Common myeloid progenitor, CD34-positive (primary cell): ENCODE measurements around the gene OMA1.
"Not testable (repeated sequence)": the region's sequence is repeated elsewhere in the genome, so short reads cannot be mapped to it uniquely, and the experiment has no call there.

Experiments
- CTCF ChIA-PET: fragments of 350-600 bp; sonication (Branson Sonifier 250); formaldehyde crosslinking; loops from one replicate; lab custom pipeline; 2021; ENCODE audit warnings: antibody characterized with exemption; lab: Charles Lee
- POLR2A ChIA-PET: fragments of 350-600 bp; sonication (Branson Sonifier 250); formaldehyde crosslinking; loops from one replicate; lab custom pipeline; 2021; ENCODE audit warnings: antibody characterized with exemption; lab: Charles Lee
- DNase-seq, 3 donors: peaks; one replicate each; pipeline versions ENCODE4 v3.0.0 to v3.0.0-alpha.2; 2013
- H3K27ac ChIP-seq, 2 experiments: 1 replicate in 1 of 2; 2 replicates in 1 of 2; pipeline ENCODE4 v1.7.0; 2013; ENCODE audit warnings: inconsistent platforms in 2 of 2, low read length in 2 of 2, mild to moderate bottlenecking in 2 of 2, low read depth in 1 of 2, moderate library complexity in 1 of 2; ENCODE audit not compliant: severe bottlenecking in 2 of 2, insufficient read depth in 1 of 2, poor library complexity in 1 of 2
- H3K27me3 ChIP-seq, 5 experiments: replicated peaks in 2 of 5; 1 replicate in 3 of 5; 2 replicates in 2 of 5; pipeline versions ENCODE4 v1.6.1 to v1.7.0; 2013; ENCODE audit warnings: low read length in 4 of 5, mild to moderate bottlenecking in 2 of 5, moderate library complexity in 2 of 5, inconsistent platforms in 1 of 5; ENCODE audit not compliant: insufficient read depth in 5 of 5, control insufficient read depth in 4 of 5
- H3K36me3 ChIP-seq, 4 experiments: 1 replicate in 2 of 4; 2 replicates in 2 of 4; pipeline versions ENCODE4 v1.6.1 to v1.7.0; 2013; ENCODE audit warnings: low read length in 3 of 4, control low read depth in 1 of 4, mild to moderate bottlenecking in 1 of 4; ENCODE audit not compliant: control insufficient read depth in 4 of 4, insufficient read depth in 4 of 4
- H3K4me1 ChIP-seq, 4 experiments: 1 replicate in 3 of 4; 2 replicates in 1 of 4; pipeline versions ENCODE4 v1.6.1 to v1.7.1; 2013; ENCODE audit warnings: low read length in 3 of 4, mild to moderate bottlenecking in 3 of 4, control low read depth in 1 of 4, inconsistent platforms in 1 of 4, moderate library complexity in 1 of 4; ENCODE audit not compliant: control insufficient read depth in 4 of 4, insufficient read depth in 4 of 4; ENCODE audit errors: control extremely low read depth in 1 of 4
- H3K4me3 ChIP-seq, 7 experiments: 1 replicate in 4 of 7; 2 replicates in 3 of 7; pipeline versions ENCODE4 v1.5.1 to v1.7.0; 2013; ENCODE audit warnings: mild to moderate bottlenecking in 7 of 7, low read length in 6 of 7, moderate library complexity in 6 of 7, inconsistent platforms in 2 of 7, low read depth in 2 of 7, control low read depth in 1 of 7; ENCODE audit not compliant: insufficient read depth in 4 of 7, control insufficient read depth in 1 of 7; ENCODE audit errors: extremely low read depth in 1 of 7
- H3K9me3 ChIP-seq, 5 experiments: 1 replicate in 4 of 5; 2 replicates in 1 of 5; pipeline versions ENCODE4 v1.6.1 to v1.7.1; 2013; ENCODE audit warnings: low read length in 4 of 5, mild to moderate bottlenecking in 2 of 5, inconsistent platforms in 1 of 5, low read depth in 1 of 5, moderate library complexity in 1 of 5; ENCODE audit not compliant: control insufficient read depth in 4 of 5, insufficient read depth in 2 of 5; ENCODE audit errors: control extremely low read depth in 1 of 5
- WGBS: methylation state at CpG from one replicate; pipeline ENCODE4 v1.1.5; 2013; ENCODE audit not compliant: insufficient coverage; 5-methylcytosine and 5-hydroxymethylcytosine counted together

OMA1 gene

DNA sequence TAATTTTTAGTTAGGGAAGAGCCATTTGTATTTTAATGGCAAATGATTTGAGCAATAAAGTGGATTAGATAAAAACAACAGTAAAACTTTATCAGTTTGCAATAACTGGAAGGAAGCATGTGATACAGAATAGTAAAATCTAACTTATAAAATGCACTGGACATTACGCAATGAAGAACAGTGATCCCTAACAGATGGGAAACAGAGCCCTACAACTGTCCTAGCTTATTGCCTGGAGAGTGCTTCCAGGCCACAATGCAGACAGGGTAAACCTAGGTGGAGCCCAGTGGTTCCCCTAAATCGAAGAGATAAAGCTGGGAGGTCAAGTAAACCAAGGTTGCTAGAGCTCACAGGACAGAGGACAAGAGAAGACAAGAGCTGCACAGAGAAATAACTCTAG, 7.0 kb downstream of the OMA1 start:
- CTCF ChIA-PET, result interaction anchor here (1.2 kb wide), 1 partner anchor 9 kb away, joined by 3 read pairs; no protein-coding TSS in a partner anchor
- DNase-seq, result no peak
- Histone ChIP-seq H3K36me3 (peaks cover 0 to 5% (median 3%) of the 10 kb centered on the region in 4 experiments), H3K27me3 (no peaks in the 10 kb centered on the region), H3K4me3 (no peak overlapping the region), H3K4me1 (peaks cover 0 to under 1% (median 0%) of the 10 kb centered on the region in 4 experiments), H3K27ac (no peak overlapping the region), H3K9me3 (no peaks in the 10 kb centered on the region)
- POLR2A ChIA-PET, result no interaction called here
- 100% methylated on average over 2 of the region's 2 CpGs for WGBS

DNA sequence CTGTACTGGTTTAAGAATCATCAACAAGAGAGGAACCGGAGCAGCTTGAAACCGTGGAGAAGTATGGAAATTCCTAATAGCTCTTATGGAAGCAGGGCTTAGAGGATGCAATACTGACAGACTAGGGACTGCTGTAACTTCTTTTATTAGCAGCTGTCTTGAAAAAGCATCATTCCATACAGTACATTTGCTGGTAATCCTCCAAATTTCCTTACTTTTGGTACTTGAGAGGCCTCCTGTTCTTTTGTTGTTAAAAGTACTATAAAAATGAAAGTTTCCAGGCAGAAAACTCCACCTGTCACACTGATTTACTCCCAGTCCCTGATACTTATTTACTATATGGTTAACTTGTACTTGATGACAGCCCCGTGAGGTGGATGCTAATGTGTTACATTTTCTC, 7.7 kb downstream of the OMA1 start:
- CTCF ChIA-PET, result interaction anchor here (0.9 to 1.2 kb wide), 2 partner anchors 10 to 23 kb away, joined by 3 read pairs; no protein-coding TSS in a partner anchor
- Histone ChIP-seq H3K9me3 (no peaks in the 10 kb centered on the region), H3K27ac (no peak overlapping the region), H3K36me3 (peaks cover 2 to 5% (median 3%) of the 10 kb centered on the region in 4 experiments), H3K27me3 (no peaks in the 10 kb centered on the region), H3K4me3 (no peak overlapping the region), H3K4me1 (no peaks in the 10 kb centered on the region)
- 95% methylated on average over 3 of the region's 3 CpGs for WGBS
- POLR2A ChIA-PET, result no interaction called here
- no peak for DNase-seq

DNA sequence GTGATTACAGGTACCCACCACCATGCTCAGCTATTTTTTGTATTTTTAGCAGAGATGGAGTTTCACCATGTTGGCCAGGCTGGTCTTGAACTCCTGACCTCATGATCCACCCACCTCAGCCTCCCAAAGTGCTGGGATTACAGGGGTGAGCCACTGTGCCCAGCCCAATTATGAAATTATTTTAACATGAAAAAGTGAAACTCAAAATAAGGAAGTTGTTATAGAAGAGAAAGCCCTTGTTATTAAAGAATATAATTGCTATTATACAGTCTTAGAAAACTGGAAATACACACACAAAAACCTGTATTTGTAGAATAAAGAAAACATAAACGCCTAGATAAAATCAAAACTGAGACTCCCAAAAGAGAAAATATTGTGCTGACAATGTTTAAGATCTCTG, 14.7 kb downstream of the OMA1 start:
- DNase-seq, result not testable (repeated sequence)
- WGBS, result no CpG with 5 or more reads among the region's 1 CpG

DNA sequence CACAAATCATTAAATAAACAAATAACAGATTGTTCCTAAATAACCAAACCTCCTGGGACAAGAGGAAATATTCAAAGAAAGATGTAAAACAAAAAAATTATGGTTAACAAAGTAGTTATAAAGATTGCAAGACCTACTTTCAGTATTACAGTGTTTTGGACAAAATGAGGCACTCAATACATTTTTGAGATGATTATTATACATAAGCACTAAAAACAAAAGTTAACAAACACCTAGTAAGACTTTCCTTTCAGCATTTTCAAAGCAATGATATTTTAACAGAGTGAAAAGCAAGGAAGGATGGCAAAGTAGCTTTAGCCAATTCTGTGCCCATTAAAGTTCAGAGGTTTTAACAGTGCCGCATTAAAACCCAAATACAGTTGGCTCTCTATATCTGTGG, 17.2 kb downstream of the OMA1 start:
- Histone ChIP-seq H3K27ac (no peak overlapping the region), H3K36me3 (peaks cover 0 to 9% (median 4%) of the 10 kb centered on the region in 4 experiments), H3K27me3 (no peaks in the 10 kb centered on the region), H3K4me3 (no peak overlapping the region), H3K9me3 (no peaks in the 10 kb centered on the region), H3K4me1 (no peaks in the 10 kb centered on the region)
- CTCF ChIA-PET, result interaction anchor here (1.1 kb wide), 1 partner anchor 17 kb away, joined by 3 read pairs; the partner anchor contains the start of gene OMA1
- POLR2A ChIA-PET, result interaction anchor here (0.6 kb wide), 1 partner anchor 15 kb away, joined by 3 read pairs; no protein-coding TSS in a partner anchor
- no peak for DNase-seq
- 100% methylated on average over 1 of the region's 1 CpG for WGBS

More for the DNA sequence above, 14.7 kb downstream of the OMA1 start:
- H3K36me3 ChIP-seq, H3K4me3 ChIP-seq, H3K27ac ChIP-seq, CTCF ChIA-PET, H3K27me3 ChIP-seq, H3K4me1 ChIP-seq, POLR2A ChIA-PET, H3K9me3 ChIP-seq: not testable (repeated sequence)

DNA sequence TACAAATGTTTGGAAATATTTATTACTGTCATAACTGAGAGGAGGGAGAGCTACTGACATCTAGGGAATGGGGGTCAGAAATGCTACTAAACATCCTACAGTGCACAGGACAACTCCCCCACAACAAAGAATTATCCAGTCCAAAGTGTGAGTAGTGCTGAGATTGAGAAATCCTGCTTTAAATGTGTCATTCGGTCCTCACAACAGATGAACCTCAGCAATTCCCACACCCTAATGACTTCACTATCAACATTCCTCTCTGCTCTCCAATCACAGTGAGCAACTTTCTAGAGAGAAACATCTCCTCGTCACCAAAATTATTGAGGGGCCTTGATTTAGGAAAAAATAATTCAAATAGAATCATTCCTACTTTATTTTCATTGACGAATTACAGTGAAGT, 18.0 kb downstream of the OMA1 start:
- DNase-seq, result no peak
- H3K27me3 ChIP-seq, result no peaks in the 10 kb centered on the region
- WGBS, result no CpG with 5 or more reads among the region's 3 CpGs
- peaks cover 0 to 9% (median 4%) of the 10 kb centered on the region in 4 experiments for H3K36me3 ChIP-seq
- POLR2A ChIA-PET, result no interaction called here
- no peak overlapping the region for H3K27ac ChIP-seq
- no peaks in the 10 kb centered on the region for H3K9me3 ChIP-seq
- CTCF ChIA-PET, result interaction anchor here (0.7 to 5.5 kb wide), 3 partner anchors 12 to 1230 kb away, joined by 3 to 39 read pairs (median 11); partner anchors contain the start of gene OMA1
- H3K4me1 ChIP-seq, result no peaks in the 10 kb centered on the region
- no peak overlapping the region for H3K4me3 ChIP-seq

DNA sequence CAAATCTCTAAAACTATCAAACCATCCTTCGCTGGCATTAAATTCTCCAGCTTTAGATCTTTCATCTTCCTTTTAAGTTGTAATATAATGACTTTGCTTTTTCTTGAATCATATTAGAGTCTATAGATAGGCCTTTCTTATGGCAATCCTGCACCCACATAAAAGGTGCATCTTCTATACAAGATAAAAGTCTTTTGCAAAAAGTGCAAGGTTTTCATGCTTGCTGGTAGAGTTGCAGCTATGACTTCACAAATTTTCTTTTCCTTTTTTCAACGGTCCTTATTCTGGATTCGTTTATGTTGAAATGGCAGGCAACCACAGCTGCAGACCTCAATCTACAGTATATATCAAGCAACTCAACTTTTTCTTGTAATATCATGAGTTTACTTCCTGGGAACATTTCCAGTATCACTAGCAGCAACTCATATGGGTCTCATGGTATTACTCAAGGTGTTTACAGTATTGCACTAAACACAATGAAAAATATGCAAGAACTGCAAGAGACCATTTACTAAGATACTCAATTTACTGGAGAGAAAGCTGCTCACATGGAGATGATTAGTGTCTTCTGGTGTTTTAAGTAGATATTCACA, 22.1 kb downstream of the OMA1 start:
- POLR2A ChIA-PET, result no interaction called here
- peak in 1 of 3 donors; percentile 8 for DNase-seq
- H3K27ac ChIP-seq, result no peak overlapping the region
- CTCF ChIA-PET, result interaction anchor here (0.7 to 5.5 kb wide), 4 partner anchors 8 to 128 kb away, joined by 3 to 39 read pairs (median 8); no protein-coding TSS in a partner anchor
- H3K4me1 ChIP-seq, result no peaks in the 10 kb centered on the region
- peaks cover 0 to 11% (median 6%) of the 10 kb centered on the region in 4 experiments for H3K36me3 ChIP-seq
- no peak overlapping the region for H3K4me3 ChIP-seq
- WGBS, result 28% methylated on average over 2 of the region's 3 CpGs
- no peaks in the 10 kb centered on the region for H3K9me3 ChIP-seq
- H3K27me3 ChIP-seq, result no peaks in the 10 kb centered on the region

DNA sequence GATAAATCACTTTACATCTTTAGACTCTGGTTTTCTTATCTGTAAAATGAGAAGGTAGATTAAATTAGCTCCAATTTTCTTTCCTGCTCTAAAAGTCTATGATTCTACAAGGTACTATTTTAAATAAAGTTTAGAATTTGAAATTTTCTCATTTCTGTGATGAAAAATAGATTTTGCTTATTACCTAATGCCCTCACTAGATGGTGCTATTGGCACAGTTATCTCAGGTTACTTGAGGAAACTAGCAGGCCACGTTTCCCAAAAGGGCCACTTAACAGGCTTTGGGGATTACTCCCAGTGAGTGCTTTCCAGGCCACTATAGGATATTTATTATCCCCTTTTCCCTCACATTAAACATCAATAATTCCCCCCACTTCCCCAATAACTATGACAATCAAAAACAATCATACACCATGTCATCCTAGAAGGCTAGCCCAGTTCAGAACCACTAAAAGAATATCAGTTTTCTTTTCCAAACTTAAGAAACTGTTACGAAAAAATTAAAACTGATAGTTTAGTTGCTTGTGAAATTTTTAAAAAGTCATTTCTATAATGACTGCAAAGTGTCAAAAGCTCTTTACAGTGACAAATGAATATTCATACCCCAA, 30.6 kb downstream of the OMA1 start:
- peaks cover 2 to 33% (median 5%) of the 10 kb centered on the region in 4 experiments for H3K36me3 ChIP-seq
- no peaks in the 10 kb centered on the region for H3K27me3 ChIP-seq
- WGBS, result 0% methylated on average over 1 of the region's 2 CpGs
- H3K27ac ChIP-seq, result no peak overlapping the region
- ChIA-PET POLR2A (no interaction called here), CTCF (interaction anchor here (0.7 to 7.3 kb wide), 17 partner anchors 8 to 1245 kb away, joined by 3 to 102 read pairs (median 6); partner anchors contain the start of gene OMA1)
- no peaks in the 10 kb centered on the region for H3K4me1 ChIP-seq
- peak; percentile 71 to 81 (median 78) for DNase-seq
- peaks cover 0 to 10% (median 3%) of the 10 kb centered on the region in 5 experiments for H3K9me3 ChIP-seq
- H3K4me3 ChIP-seq, result no peak overlapping the region
